Neutrophil (primary cell): Measurements from ENCODE around the gene SBNO2.

Source experiments
- H3K27ac ChIP-seq: fragments of 200-600 bp; sonication (generic); 2 replicates; pipeline ENCODE4 v1.5.1; 2016; ENCODE audit warnings: mild to moderate bottlenecking, moderate library complexity
- H3K27me3 ChIP-seq: fragments of 200-600 bp; sonication (generic); 2 replicates; pipeline ENCODE4 v1.6.0; 2016; ENCODE audit warnings: mild to moderate bottlenecking
- H3K36me3 ChIP-seq: fragments of 200-600 bp; sonication (generic); 2 replicates; pipeline ENCODE4 v1.5.1; 2017
- H3K4me1 ChIP-seq, 2 experiments: fragments of 200-600 bp in 1 of 2; sonication (generic) in 1 of 2; 1 replicate in 1 of 2; 2 replicates in 1 of 2; pipeline versions ENCODE4 v1.5.1 to v1.6.1; 2013 to 2016; ENCODE audit warnings: low read depth in 1 of 2, low read length in 1 of 2, mild to moderate bottlenecking in 1 of 2, moderate library complexity in 1 of 2; ENCODE audit not compliant: control insufficient read depth in 1 of 2, insufficient read depth in 1 of 2
- H3K4me3 ChIP-seq, 2 experiments: fragments of 200-600 bp in 1 of 2; sonication (generic) in 1 of 2; 1 replicate in 1 of 2; 2 replicates in 1 of 2; pipeline ENCODE4 v1.5.1; 2013 to 2016; ENCODE audit warnings: low read depth in 1 of 2, low read length in 1 of 2, mild to moderate bottlenecking in 1 of 2, moderate library complexity in 1 of 2
- H3K9me3 ChIP-seq: fragments of 200-600 bp; sonication (generic); 2 replicates; pipeline ENCODE4 v1.5.1; 2016
- TF ChIP-seq, protein P1 (sequence below): fragments of 200-600 bp; sonication (generic); IDR thresholded peaks from 2 replicates; pipeline ENCODE4 v1.5.1; 2016; ENCODE audit warnings: antibody characterized with exemption

Gene SBNO2

DNA sequence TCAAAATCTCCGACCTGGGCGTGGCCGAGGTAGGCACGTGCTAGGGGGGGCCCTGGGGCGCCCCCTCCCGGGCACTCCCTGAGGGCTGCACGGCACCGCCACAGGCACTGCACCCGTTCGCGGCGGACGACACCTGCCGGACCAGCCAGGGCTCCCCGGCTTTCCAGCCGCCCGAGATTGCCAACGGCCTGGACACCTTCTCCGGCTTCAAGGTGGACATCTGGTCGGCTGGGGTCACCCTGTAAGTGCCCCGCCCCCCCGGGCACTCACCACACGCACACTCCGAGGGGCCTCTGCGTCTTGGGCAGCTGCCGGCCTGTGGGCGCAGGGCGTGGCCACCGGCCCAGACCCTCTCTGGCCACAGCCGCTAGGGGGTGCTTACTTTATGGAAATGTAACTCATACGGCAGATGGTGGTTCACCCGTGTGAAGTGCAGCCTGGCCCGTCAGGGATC is 46.4 kb upstream of the SBNO2 start:
- Histone ChIP-seq H3K36me3 (peaks cover 61% of the 10 kb centered on the region), H3K4me1 (no peaks in the 10 kb centered on the region), H3K27ac (no peak overlapping the region), H3K27me3 (no peaks in the 10 kb centered on the region), H3K4me3 (no peak overlapping the region), H3K9me3 (no peaks in the 10 kb centered on the region)
- TF ChIP-seq, protein P1, sequence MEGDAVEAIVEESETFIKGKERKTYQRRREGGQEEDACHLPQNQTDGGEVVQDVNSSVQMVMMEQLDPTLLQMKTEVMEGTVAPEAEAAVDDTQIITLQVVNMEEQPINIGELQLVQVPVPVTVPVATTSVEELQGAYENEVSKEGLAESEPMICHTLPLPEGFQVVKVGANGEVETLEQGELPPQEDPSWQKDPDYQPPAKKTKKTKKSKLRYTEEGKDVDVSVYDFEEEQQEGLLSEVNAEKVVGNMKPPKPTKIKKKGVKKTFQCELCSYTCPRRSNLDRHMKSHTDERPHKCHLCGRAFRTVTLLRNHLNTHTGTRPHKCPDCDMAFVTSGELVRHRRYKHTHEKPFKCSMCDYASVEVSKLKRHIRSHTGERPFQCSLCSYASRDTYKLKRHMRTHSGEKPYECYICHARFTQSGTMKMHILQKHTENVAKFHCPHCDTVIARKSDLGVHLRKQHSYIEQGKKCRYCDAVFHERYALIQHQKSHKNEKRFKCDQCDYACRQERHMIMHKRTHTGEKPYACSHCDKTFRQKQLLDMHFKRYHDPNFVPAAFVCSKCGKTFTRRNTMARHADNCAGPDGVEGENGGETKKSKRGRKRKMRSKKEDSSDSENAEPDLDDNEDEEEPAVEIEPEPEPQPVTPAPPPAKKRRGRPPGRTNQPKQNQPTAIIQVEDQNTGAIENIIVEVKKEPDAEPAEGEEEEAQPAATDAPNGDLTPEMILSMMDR: no peak

DNA sequence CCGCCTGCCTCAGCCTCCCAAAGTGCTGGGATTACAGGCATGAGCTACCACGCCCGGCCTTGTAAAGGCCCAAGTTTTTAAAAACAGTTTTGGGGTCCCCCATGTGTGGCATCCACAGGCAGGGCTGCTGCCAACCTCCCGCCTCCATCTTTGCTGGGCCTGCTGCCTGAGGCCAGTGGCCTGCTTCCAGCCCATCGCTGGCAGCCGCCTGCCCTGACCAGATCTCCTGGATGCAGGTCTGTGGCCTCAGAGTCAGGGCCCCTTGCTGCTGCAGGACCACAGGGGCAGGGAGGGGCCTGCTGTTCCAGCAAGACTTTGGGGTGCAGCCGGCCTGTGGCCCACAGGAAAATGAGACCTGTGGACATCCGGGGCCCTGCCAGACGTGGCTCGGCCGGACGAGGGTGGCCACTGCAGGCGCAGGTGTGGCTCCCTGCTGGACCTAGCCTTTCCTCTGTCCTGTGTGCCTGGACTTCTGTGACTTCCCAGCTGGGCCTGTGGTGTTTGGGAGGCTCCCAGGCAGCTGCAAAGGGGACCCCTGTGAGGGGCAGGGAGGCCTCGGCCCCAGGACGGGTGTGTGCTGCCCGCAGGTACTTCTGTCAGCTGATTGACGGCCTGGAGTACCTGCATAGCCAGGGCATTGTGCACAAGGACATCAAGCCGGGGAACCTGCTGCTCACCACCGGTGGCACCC is 45.9 kb upstream of the SBNO2 start:
- no peak overlapping the region for H3K4me3 ChIP-seq
- no peaks in the 10 kb centered on the region for H3K4me1 ChIP-seq
- peaks cover 56% of the 10 kb centered on the region for H3K36me3 ChIP-seq
- TF ChIP-seq, protein P1: no peak
- H3K27ac ChIP-seq: no peak overlapping the region
- no peaks in the 10 kb centered on the region for H3K27me3 ChIP-seq
- no peaks in the 10 kb centered on the region for H3K9me3 ChIP-seq

DNA sequence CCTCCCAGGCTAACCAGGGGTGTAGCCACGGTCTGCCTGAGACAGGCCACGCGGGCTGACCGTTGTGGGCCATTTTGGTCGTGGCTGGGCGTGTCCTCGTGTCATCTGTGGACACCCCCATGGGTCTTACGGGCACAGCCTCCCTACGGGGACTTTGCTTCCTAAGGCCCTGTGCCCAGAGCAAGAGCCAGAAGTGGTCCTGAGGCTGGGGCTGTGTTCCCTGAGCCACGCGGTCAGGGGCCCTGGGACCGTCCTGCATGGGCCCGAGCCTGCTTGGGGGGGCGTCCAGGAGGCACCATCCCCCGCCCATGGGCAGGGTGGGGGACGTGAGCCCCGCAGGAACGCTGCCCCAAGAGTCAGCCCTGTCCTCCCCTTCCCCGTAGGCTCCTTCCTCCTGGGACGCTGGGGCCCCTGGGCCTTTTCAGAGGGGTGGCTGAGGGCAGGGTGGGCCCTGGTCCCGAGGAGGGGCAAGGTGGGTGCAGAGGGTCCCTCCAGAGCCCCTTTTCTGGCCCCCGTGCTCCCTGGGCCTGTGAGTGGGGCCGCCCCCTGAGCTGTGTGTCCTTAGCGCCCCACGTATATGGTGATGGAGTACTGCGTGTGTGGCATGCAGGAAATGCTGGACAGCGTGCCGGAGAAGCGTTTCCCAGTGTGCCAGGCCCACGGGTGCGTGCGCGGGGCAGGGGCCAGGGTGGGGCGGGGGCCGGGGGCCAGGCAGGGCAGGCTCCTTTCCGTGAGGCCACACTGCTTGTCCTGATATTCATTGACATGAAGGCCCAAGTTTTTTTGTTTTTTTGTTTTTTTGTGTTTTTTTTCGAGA is 44.9 kb upstream of the SBNO2 start:
- no peaks in the 10 kb centered on the region for H3K27me3 ChIP-seq
- H3K27ac ChIP-seq: no peak overlapping the region
- H3K36me3 ChIP-seq: peaks cover 47% of the 10 kb centered on the region
- no peaks in the 10 kb centered on the region for H3K9me3 ChIP-seq
- TF ChIP-seq, protein P1: no peak
- no peak overlapping the region for H3K4me3 ChIP-seq
- H3K4me1 ChIP-seq: peaks cover 5 to 6% of the 10 kb centered on the region in 2 experiments

DNA sequence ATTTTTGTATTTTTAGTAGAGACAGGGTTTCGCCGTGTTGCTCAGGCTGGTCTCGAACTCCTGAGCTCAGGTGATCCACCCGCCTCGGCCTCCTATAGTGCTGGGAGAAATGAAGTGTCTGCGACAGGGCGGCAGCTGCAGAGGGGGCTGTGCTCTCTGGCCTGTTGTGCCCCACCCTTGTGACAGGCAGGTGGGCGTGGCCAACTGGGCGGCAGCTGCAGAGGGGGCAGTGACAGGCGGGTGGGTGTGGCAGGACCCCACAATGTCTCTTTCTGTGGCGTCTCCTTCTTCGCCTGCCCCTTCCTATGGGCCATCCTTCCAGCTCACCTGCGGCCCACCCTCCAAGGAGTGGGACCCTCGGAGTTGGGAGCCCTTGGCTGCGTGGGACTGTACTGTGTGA is 43.3 kb upstream of the SBNO2 start:
- H3K36me3 ChIP-seq: peaks cover 31% of the 10 kb centered on the region
- no peak overlapping the region for H3K4me3 ChIP-seq
- H3K4me1 ChIP-seq: peaks cover 14 to 17% of the 10 kb centered on the region in 2 experiments
- H3K27me3 ChIP-seq: no peaks in the 10 kb centered on the region
- H3K27ac ChIP-seq: no peak overlapping the region
- TF ChIP-seq, protein P1: no peak
- no peaks in the 10 kb centered on the region for H3K9me3 ChIP-seq

DNA sequence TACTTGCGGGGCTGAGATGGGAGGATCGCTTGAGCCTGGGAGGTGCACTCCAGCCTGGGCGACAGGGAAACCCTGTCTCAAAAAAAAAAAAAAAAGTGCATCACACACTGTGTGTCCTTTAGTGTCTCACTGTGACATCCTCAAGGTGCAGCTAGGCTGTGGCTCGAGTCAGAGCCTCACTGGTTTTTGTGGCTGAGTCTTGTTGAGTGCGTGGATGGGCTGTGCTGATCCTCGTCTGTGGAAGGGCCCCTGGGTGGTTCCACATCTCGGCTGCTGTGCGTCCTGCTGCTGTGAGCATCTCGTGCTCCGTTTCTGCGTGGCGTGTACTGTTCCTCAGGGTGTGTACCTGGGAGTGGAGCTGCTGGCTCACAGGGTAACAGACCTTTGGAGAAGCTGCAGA is 42.7 kb upstream of the SBNO2 start:
- Histone ChIP-seq H3K27me3 (no peaks in the 10 kb centered on the region), H3K27ac (no peak overlapping the region), H3K9me3 (no peaks in the 10 kb centered on the region), H3K4me1 (peaks cover 20 to 23% of the 10 kb centered on the region in 2 experiments), H3K4me3 (no peak overlapping the region), H3K36me3 (peaks cover 25% of the 10 kb centered on the region)
- TF ChIP-seq, protein P1: no peak
